ENCODE measurements around the gene MICAL3.

DNA sequence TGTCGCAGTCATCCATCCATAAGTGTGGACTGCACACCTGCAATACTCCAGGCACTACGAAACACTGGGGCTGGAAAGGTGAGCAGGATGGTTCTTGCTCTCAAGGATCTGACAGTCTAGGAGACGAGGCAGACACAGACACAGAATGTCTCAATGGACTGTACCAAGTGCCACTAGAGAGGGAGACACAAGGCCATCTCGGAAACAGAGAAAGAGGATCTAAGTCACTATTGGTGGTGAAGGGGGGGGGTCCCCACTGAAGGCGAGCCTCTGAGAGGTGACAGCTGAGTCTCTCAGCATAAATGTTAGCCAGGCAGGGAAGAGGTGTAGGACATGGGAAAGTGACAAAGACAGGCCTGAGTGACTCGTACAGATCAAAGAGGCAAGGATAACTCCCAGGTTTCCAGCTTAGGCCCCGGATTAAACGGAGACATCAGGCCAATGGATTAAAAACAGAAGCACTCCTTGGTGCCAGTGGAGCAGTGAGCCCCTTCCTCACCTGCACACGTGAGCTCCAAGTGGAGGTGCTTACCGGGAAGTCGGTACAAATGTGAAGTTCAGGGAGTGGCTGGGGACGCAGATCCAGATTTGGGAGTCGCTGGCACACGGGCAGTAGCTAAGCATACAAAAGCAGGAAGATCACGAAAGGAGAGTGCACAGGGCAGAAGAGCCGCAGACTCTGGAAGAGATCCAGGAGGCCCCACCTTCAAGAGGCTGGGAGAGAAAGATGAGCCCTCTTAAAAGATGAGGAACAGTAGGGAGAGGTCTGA, 117.2 kb downstream of the MICAL3 start:
- TF ChIP-seq, protein P1, sequence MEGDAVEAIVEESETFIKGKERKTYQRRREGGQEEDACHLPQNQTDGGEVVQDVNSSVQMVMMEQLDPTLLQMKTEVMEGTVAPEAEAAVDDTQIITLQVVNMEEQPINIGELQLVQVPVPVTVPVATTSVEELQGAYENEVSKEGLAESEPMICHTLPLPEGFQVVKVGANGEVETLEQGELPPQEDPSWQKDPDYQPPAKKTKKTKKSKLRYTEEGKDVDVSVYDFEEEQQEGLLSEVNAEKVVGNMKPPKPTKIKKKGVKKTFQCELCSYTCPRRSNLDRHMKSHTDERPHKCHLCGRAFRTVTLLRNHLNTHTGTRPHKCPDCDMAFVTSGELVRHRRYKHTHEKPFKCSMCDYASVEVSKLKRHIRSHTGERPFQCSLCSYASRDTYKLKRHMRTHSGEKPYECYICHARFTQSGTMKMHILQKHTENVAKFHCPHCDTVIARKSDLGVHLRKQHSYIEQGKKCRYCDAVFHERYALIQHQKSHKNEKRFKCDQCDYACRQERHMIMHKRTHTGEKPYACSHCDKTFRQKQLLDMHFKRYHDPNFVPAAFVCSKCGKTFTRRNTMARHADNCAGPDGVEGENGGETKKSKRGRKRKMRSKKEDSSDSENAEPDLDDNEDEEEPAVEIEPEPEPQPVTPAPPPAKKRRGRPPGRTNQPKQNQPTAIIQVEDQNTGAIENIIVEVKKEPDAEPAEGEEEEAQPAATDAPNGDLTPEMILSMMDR (IDR thresholded peaks at IDR 0.05), result no peak
- no peak for TF ChIP-seq EP300 (IDR thresholded peaks at IDR 0.05; ENCODE audit: low read depth)
- no peak for TF ChIP-seq POLR2AphosphoS5 (IDR thresholded peaks at IDR 0.05)
